Left lobe of liver (tissue), 2 donors: Measurements from ENCODE around the gene TRMT6. TPM values are rescaled to one million over a fixed set of nuclear protein-coding genes. Genes with fewer than 3 reads are reported as not detected.

Source experiments
- ATAC-seq: fragments of 200-7000 bp; cut with Tn5 transposase; one replicate; pipeline ENCODE4 v1.9.1; 2020; ENCODE audit warnings: mild to moderate bottlenecking, moderate library complexity
- DNase-seq: peaks from one replicate; pipeline ENCODE4 v3.0.0-alpha.2; 2020; ENCODE audit warnings: low spot score
- total RNA-seq: library from RNA; stranded (reverse); gene quantifications from one replicate; pipeline ENCODE4 v1.2.1, GENCODE V29; 2021
- donor health status: DM: no; HTN: no; CAD: no; lungs with moderate emphysema.
- donor health status: DM: no; HTN: yes; CAD: no.

TRMT6 gene
- total RNA-seq, 1 donor from 2014 or later: 2.7 TPM

GRCh38 chr20:5900908-5901307 lies 49.4 kb downstream of the TRMT6 start:
- ATAC-seq: no peak
- DNase-seq: no peak

GRCh38 chr20:5899444-5899843 lies 50.9 kb downstream of the TRMT6 start:
- no peak for DNase-seq
- no peak for ATAC-seq

- ATAC-seq: no peak
- DNase-seq: no peak
Measured at GRCh38 chr20:5895626-5896025, 54.7 kb downstream of the TRMT6 start.

GRCh38 chr20:5893621-5894020 lies 56.7 kb downstream of the TRMT6 start:
- ATAC-seq: no peak
- no peak for DNase-seq

- no peak for ATAC-seq
Measured at GRCh38 chr20:5893052-5893451, 57.3 kb downstream of the TRMT6 start.

GRCh38 chr20:5890773-5891441 lies 59.4 kb downstream of the TRMT6 start:
- ATAC-seq (no peak), DNase-seq (no peak)

More at GRCh38 chr20:5893052-5893451, 57.3 kb downstream of the TRMT6 start:
- no peak for DNase-seq

- ATAC-seq: no peak
- no peak for DNase-seq
Measured at GRCh38 chr20:5888041-5888440, 62.3 kb downstream of the TRMT6 start.

- no peak for DNase-seq
- ATAC-seq: no peak
Measured at GRCh38 chr20:5887386-5887785, 62.9 kb downstream of the TRMT6 start.

Other genes with a start within 250 kb of the TRMT6 start
- gene SHLD1, start 200.1 kb downstream of the TRMT6 start, total RNA-seq: 1.9 TPM
- 0.23 TPM for gene CHGB, start 39.0 kb downstream of the TRMT6 start, total RNA-seq
- gene MCM8, start 119 bp upstream of the TRMT6 start, total RNA-seq: 1.4 TPM
- 67.6 TPM for gene CRLS1, start 55.6 kb upstream of the TRMT6 start, total RNA-seq
- 0.40 TPM for gene LRRN4, start 103.5 kb upstream of the TRMT6 start, total RNA-seq
- 0.23 TPM for gene FERMT1, start 172.5 kb upstream of the TRMT6 start, total RNA-seq